ENCODE results near the gene DUS1L.

The DUS1L gene

GRCh38 chr17:82087961-82088837 lies 22.6 kb upstream of the DUS1L start:
- no peak for DNase-seq (ENCODE audit: low read depth in 3 of 3)

GRCh38 chr17:82086941-82087906 lies 21.6 kb upstream of the DUS1L start:
- DNase-seq (ENCODE audit: low read depth in 3 of 3), result no peak

- DNase-seq (ENCODE audit: low read depth in 3 of 3), result no peak
Observed at GRCh38 chr17:82085931-82086764, 20.5 kb upstream of the DUS1L start.

GRCh38 chr17:82085031-82085861 lies 19.6 kb upstream of the DUS1L start:
- no peak for DNase-seq (ENCODE audit: low read depth in 3 of 3)

GRCh38 chr17:82084373-82085030 lies 18.9 kb upstream of the DUS1L start:
- DNase-seq (ENCODE audit: low read depth in 3 of 3), result no peak

- DNase-seq (ENCODE audit: low read depth in 3 of 3), result no peak
Observed at GRCh38 chr17:82083533-82084359, 18.1 kb upstream of the DUS1L start.

- no peak for DNase-seq (ENCODE audit: low read depth in 3 of 3)
Observed at GRCh38 chr17:82083009-82083408, 17.4 kb upstream of the DUS1L start.

- no peak for DNase-seq (ENCODE audit: low read depth in 3 of 3)
Observed at GRCh38 chr17:82082456-82082855, 16.9 kb upstream of the DUS1L start.

GRCh38 chr17:82081966-82082365 lies 16.4 kb upstream of the DUS1L start:
- DNase-seq (ENCODE audit: low read depth in 3 of 3), result no peak

GRCh38 chr17:82081546-82081945 lies 15.9 kb upstream of the DUS1L start:
- DNase-seq (ENCODE audit: low read depth in 3 of 3), result no peak

- no peak for DNase-seq (ENCODE audit: low read depth in 3 of 3)
Observed at GRCh38 chr17:82080789-82081464, 15.3 kb upstream of the DUS1L start.

GRCh38 chr17:82080048-82080788 lies 14.6 kb upstream of the DUS1L start:
- no peak for DNase-seq (ENCODE audit: low read depth in 3 of 3)

- DNase-seq (ENCODE audit: low read depth in 3 of 3), result no peak
Observed at GRCh38 chr17:82079001-82079677, 13.5 kb upstream of the DUS1L start.

GRCh38 chr17:82078433-82078832 lies 12.8 kb upstream of the DUS1L start:
- DNase-seq (ENCODE audit: low read depth in 3 of 3), result no peak

GRCh38 chr17:82077617-82078358 lies 12.2 kb upstream of the DUS1L start:
- DNase-seq (ENCODE audit: low read depth in 3 of 3), result no peak

- no peak for DNase-seq (ENCODE audit: low read depth in 3 of 3)
Observed at GRCh38 chr17:82076785-82077591, 11.4 kb upstream of the DUS1L start.
